Adipocyte (in vitro differentiated cells): Measurements from ENCODE around the gene CAMTA1.

Experiments used
- DNase-seq: peaks from one replicate; pipeline ENCODE4 v3.0.0-alpha.2; 2015; ENCODE audit warnings: low read depth
- H3K27me3 ChIP-seq: replicated peaks from 2 replicates; pipeline ENCODE4 v1.7.0; 2013; ENCODE audit warnings: mild to moderate bottlenecking, low read length, moderate library complexity; ENCODE audit not compliant: control insufficient read depth, insufficient read depth
- H3K36me3 ChIP-seq: 2 replicates; pipeline ENCODE4 v1.7.0; 2013; ENCODE audit warnings: low read length, mild to moderate bottlenecking, moderate library complexity; ENCODE audit not compliant: control insufficient read depth, insufficient read depth, severe bottlenecking
- H3K4me1 ChIP-seq: 2 replicates; pipeline ENCODE4 v1.7.0; 2013; ENCODE audit warnings: mild to moderate bottlenecking, low read length, moderate library complexity; ENCODE audit not compliant: control insufficient read depth, insufficient read depth
- H3K4me3 ChIP-seq: 2 replicates; pipeline ENCODE4 v1.7.0; 2013; ENCODE audit warnings: mild to moderate bottlenecking, low read length, moderate library complexity
- H3K9ac ChIP-seq: 2 replicates; pipeline ENCODE4 v1.7.0; 2013; ENCODE audit warnings: mild to moderate bottlenecking, low read length, moderate library complexity
- H3K9me3 ChIP-seq: 2 replicates; pipeline ENCODE4 v1.7.0; 2013; ENCODE audit warnings: mild to moderate bottlenecking, low read length, moderate library complexity; ENCODE audit not compliant: control insufficient read depth

The CAMTA1 gene

DNA sequence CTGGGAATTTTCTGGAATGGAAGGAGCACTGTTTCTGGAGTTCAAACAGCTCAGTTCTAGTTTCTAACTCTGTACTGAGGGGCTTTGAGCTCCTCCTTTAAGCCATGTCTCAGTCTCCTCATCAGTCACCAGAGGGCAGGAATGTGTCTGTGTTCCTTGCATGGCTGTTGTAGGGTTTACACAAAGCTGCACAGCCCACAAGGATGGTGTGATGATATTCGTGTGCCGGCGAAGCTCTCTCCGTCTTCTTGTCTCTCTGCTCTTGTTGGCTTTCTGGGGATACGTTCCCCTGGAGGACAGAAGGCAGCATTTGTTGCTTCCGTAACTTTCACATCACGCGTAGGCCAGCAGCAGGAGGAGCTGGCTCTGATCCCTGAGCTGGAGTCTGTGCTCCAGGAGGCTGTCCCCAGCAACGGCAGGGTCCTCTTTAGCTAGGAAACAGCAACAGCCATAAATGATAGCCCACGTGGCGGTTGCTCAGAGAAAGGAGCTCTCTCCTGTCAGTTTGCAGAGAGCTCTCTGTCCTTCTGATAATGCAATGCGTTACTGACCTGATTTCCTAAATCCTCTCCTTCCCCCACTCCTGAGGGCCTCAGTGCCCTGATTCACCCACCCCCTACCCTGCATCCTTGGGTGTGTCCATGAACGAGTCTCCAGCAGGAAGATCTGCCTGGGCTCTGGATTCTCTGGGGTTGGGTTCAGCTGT, 796.7 kb downstream of the CAMTA1 start:
- Histone ChIP-seq H3K9ac (no peak overlapping the region), H3K4me1 (peaks cover 19% of the 10 kb centered on the region), H3K36me3 (no peaks in the 10 kb centered on the region), H3K9me3 (no peaks in the 10 kb centered on the region), H3K27me3 (peaks cover 23% of the 10 kb centered on the region), H3K4me3 (peak overlapping the region; percentile 12)
- no peak for DNase-seq

DNA sequence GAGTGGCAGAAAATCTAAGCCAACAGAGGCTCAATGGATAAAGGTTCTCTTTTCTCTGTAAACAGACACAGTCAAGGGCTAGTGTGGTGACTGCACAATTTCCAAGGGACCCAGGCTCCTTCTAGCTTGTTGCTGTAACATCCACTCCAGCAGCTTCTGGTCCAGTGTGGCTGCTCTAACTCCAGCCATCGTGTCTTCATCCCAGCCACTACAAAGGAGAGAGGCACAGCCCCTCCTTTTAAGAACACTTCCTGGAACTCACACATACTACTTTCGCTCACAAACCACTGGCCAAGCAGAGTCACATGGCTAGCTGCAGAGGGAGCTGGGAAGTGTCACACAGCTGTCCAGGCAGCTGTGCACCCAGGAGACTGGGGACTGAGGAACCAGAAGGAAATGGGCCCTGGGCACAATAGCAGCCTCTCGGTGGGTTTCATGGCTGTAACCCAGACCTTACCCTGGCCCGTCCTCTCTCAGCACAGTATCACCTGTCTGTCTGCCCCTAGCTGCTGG, 797.3 kb downstream of the CAMTA1 start:
- no peak for DNase-seq
- Histone ChIP-seq H3K36me3 (no peaks in the 10 kb centered on the region), H3K4me3 (no peak overlapping the region), H3K9me3 (no peaks in the 10 kb centered on the region), H3K9ac (no peak overlapping the region), H3K4me1 (peaks cover 19% of the 10 kb centered on the region), H3K27me3 (peaks cover 24% of the 10 kb centered on the region)

DNA sequence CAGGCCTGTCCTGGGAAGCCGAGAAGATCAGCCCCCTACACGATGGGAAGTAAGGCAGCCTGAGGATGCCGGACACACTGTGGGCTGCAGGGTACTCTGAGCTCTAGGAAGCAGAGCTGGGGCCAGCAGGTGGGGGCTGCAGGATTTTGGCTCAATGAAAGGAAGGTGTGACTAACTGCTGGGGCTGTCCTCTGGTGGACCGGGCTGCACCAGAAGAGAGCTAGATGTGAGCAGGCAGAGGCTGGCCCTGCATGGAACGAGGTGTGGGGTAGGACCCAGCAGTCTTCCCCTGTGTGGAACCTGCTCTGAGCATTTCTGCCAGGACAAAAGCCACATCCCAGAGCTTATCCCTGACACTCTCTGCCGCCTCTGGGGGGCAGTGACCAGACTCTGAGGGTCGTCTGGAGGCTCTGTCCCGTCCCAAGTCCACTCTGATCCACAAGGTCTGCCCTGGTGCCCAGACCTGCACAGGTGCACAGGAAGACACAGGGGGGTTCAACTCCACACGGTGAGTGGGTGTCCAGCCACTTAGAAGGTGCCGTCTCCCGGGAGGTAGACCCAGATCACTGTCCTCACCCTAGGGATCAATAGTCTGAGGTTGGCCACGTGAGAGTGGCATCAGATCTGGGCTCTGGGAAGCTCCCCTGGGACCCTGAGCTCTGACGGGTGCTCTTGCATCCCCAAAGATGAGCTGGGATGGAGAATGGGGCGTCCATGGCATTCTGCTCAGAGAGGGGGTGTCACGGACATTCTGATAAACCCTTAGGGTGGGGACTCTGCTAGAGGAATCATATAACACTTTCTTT, 798.2 kb downstream of the CAMTA1 start:
- H3K4me1 ChIP-seq: peaks cover 19% of the 10 kb centered on the region
- no peak overlapping the region for H3K4me3 ChIP-seq
- no peaks in the 10 kb centered on the region for H3K36me3 ChIP-seq
- peaks cover 32% of the 10 kb centered on the region for H3K27me3 ChIP-seq
- H3K9ac ChIP-seq: no peak overlapping the region
- no peak for DNase-seq
- no peaks in the 10 kb centered on the region for H3K9me3 ChIP-seq

DNA sequence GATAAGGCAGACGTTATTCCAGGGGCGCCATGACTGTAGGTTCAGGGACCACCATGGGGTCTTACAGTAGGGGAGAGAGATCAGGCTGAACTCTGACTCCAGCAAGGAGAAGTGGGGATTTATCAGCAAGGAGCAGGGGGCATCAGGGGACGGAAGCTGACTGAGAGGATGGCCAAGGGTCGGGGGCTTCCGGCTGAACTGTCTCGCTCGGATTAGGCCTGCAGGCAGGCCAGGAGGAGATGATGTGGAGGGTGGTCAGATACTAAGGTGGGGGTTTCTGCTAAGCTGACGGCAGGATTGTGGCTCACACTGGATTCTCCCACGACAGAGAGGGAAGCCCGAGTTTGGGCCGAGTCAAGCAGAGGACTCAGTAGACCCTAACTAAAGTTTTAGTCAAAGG, 798.9 kb downstream of the CAMTA1 start:
- H3K4me1 ChIP-seq: peaks cover 19% of the 10 kb centered on the region
- H3K27me3 ChIP-seq: peaks cover 33% of the 10 kb centered on the region
- no peak for DNase-seq

DNA sequence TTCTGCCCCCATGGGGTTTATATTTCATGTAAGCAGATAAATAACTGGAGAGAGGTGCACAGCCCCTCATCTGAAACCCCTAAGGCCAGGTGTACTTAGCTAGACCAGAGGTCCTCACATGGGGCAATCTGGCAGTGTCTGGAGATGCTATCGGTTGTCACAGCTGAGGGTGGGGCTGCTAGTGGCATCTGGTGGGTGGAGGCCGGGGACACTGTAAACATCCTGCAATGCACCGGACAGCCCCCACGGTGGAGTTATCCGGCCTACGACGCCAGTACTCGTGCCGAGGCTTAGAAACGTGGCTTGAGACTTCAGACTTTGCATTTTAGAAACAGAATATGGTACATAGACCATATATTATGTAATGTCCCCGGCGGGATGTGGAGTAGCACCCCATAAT, 799.4 kb downstream of the CAMTA1 start:
- no peak for DNase-seq
- Histone ChIP-seq H3K4me3 (no peak overlapping the region), H3K36me3 (no peaks in the 10 kb centered on the region), H3K9me3 (no peaks in the 10 kb centered on the region), H3K4me1 (peaks cover 19% of the 10 kb centered on the region), H3K9ac (no peak overlapping the region), H3K27me3 (peaks cover 38% of the 10 kb centered on the region)

More for the DNA sequence above, 798.9 kb downstream of the CAMTA1 start:
- no peak overlapping the region for H3K4me3 ChIP-seq
- H3K36me3 ChIP-seq: no peaks in the 10 kb centered on the region
- no peaks in the 10 kb centered on the region for H3K9me3 ChIP-seq
- H3K9ac ChIP-seq: no peak overlapping the region

DNA sequence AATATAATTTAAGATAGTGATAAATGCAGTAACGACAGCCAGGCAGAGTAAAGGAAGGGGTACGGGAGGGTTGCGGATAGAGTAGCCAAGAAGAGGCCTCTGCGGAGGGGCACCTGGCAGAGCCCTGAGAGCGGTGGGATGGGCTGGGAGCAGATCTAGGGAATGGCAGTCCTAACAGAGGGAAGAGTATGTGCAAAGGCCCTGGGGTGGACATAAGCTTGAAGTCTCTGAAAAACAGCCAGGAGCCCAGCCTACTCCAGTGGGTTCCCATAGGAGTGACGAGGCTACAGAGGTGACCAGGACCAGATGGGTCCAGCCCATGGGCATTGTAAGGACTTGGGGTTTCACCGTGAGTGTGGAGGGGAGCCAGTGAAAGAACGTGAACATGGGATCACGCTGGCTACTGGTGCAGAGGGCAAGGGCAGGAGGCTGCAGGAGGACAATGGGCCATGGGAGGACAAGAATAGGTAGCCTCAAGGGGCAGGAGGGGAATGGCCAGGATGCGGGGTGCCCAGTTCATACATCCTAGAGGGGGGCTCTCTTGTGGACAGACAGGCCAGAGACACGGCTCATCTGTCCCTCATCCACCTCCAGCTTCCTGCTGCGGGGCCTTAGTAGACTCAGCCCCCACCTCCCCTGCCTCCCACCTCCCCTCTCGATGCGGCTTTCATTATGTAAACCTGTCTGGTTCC, 800.1 kb downstream of the CAMTA1 start:
- Histone ChIP-seq H3K9me3 (no peaks in the 10 kb centered on the region), H3K4me3 (no peak overlapping the region), H3K36me3 (no peaks in the 10 kb centered on the region), H3K9ac (no peak overlapping the region), H3K4me1 (peaks cover 19% of the 10 kb centered on the region), H3K27me3 (peaks cover 38% of the 10 kb centered on the region)
- DNase-seq: no peak

DNA sequence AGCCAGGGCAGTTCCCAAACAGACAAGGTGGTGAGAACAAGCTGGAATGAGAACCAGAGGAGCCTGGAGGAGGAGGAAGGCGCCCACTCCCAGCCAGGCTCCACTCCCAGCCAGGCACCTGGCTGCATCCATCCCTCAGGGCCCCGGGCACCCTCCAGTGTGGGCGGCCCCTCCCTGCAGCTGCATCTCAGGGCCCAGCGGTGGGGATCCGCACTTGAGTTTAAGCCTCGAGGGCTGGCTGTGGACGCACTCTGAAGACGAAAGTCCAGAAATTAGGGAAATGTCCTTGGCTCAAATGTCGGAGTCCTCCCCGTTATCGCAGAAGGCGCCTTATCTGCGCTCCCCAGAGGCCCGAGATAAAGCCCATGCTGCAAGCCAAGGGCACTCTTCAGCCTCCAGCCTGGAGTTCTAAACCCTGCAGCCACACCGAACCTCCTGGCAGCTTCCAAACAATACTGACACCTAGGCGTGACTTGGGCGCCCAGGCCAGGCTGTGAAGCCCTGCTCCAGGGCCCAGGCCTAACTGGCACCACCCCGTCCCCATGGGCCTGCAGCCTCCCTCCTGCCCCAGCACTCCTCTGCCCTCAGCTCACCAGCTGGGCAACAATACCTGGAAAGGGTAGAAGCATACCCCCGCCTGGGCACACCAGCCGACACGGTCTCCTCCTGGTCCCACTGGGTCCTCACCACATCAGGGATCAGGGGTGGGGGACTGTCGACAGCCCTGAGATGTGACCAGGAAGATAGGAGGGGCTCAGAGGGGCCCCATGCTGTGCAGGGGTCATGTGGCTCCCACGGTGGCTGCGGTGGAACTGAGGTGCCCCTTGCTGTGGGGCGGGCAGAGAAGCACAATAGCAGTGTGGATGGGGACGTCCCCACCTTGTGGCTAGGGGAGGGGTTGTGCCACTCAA, 801.0 kb downstream of the CAMTA1 start:
- Histone ChIP-seq H3K36me3 (no peaks in the 10 kb centered on the region), H3K9me3 (no peaks in the 10 kb centered on the region), H3K27me3 (peaks cover 38% of the 10 kb centered on the region), H3K4me1 (peaks cover 11% of the 10 kb centered on the region), H3K9ac (no peak overlapping the region), H3K4me3 (no peak overlapping the region)
- DNase-seq: no peak

DNA sequence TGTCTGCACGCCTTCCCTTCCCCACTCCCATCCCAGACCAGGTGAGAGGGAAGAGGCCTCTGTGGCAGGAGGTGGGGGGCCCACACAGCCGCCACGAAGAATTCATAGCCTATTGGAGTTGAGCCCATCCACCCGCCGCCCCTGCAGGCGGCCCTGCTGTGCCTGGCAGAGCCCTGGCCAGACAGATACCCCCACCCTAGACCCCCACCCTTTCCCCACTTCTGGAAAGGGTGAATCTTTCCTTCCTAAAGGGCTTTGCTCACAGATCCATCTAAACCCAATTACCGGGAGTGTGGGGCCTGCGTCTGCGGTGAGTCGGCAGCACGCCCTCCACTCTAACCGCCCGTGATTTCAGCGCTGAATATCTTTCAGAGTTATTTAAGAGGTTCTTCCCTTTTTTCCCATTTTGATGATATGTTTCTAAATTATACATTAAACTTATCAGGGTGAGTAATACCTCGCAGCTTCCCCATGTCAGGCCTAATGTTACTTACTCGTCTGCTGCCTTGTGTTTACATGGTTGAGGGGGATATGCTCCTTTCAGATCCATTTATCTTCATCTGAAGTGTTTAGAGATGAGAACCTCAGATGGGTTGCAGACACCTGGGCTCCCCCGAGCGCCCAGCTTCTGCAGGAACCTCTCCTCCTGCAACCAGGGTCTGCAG, 802.0 kb downstream of the CAMTA1 start:
- H3K27me3 ChIP-seq: peaks cover 38% of the 10 kb centered on the region
- H3K4me1 ChIP-seq: peaks cover 1% of the 10 kb centered on the region
- no peak overlapping the region for H3K9ac ChIP-seq
- no peak overlapping the region for H3K4me3 ChIP-seq
- no peak for DNase-seq
- H3K36me3 ChIP-seq: no peaks in the 10 kb centered on the region
- H3K9me3 ChIP-seq: no peaks in the 10 kb centered on the region

DNA sequence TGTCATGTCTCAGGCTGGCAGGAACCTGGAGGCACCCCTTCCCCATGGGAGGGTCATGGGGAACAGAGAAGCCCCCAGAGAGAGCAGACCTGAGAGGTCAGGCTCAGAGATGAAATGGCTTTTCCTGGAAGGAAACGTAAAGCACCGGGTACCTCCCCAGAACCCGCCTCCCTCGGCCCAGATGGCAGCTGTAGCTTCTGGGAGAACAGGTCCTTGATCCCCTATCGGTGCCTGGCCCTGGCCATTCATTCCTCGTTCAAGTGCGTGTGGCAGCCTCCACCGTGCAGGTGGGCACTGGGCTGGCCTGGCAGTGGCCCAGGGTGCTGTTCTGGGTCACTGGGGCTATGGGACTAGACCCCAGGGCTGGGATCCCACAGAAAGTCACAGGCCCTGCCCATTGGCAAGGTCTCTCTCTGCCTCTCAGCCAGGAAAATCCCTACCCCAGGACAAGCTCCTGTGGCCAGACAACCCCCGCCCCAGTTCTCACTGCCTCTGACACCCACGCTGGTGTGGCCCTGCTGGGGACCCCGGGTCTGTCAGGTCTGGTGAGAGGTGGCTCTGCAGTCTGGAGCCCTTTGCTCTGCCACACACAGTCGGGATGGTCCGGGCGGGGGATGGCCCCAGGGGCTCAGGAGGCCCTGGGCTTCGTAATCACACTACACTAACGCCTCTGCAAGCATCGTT, 802.7 kb downstream of the CAMTA1 start:
- Histone ChIP-seq H3K36me3 (no peaks in the 10 kb centered on the region), H3K4me3 (no peak overlapping the region), H3K9me3 (no peaks in the 10 kb centered on the region), H3K4me1 (no peaks in the 10 kb centered on the region), H3K9ac (no peak overlapping the region), H3K27me3 (peaks cover 43% of the 10 kb centered on the region)
- no peak for DNase-seq

DNA sequence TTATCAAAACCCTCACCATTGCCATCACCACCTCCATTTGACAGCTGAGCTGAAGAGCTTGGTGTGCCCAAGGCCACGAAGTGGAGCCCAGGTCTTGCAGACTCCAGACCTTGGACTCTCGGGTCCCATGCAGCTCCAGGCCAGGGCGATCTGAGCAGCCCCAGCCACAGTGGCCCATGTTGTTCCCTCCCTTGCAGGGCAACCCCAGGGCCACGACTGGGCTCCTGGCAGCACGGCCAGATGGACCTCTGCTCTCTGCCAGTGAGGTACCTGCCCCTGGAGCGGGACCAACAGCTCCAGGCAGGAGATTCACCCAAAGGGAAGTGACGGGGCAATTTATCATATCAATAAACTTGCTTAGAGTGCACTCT, 803.2 kb downstream of the CAMTA1 start:
- DNase-seq: no peak
- Histone ChIP-seq H3K4me3 (no peak overlapping the region), H3K36me3 (no peaks in the 10 kb centered on the region), H3K27me3 (peaks cover 46% of the 10 kb centered on the region), H3K9me3 (no peaks in the 10 kb centered on the region), H3K4me1 (no peaks in the 10 kb centered on the region), H3K9ac (no peak overlapping the region)
